ENCODE results near the gene AFTPH. TPM values are rescaled to one million over a fixed set of nuclear protein-coding genes. Genes with fewer than 3 reads are reported as not detected.

AFTPH gene
- total and polyA plus RNA-seq, 9 donors = 15.7 to 22.5 (median 17.6) TPM

DNA sequence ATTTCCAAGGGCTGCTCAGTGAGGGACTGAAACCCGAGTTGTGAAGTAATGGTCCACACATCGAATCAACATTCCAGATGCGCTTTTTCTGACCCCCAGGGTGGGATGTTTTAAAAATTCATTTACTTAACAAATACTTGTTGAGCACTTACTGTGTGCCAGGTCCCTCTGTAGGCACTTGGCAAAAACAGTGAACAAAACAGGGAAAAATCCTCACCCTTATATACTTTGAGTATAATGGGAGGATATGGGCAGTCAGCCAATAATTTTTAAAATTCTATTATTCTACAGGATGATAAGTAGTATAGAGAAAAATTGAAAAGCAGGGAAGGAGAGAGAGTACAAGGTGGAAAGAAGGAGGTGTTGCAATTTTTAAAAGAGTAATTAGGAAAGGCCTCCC, 31.3 kb upstream of the AFTPH start:
- Histone ChIP-seq H3K36me3 (ENCODE audit: control insufficient read depth, insufficient read depth, low read length) (no peaks in the 10 kb centered on the region), H3K9me3 (replicated peaks; ENCODE audit: control insufficient read depth, low read depth, low read length) (no peaks in the 10 kb centered on the region), H3K4me3 (ENCODE audit: low read length) (no peak overlapping the region), H3K4me1 (ENCODE audit: control insufficient read depth, insufficient read depth, low read length) (peaks cover 6% of the 10 kb centered on the region), H3K27me3 (ENCODE audit: control insufficient read depth, insufficient read depth, low read length) (no peaks in the 10 kb centered on the region), H3K27ac (ENCODE audit: low read length) (no peak overlapping the region)
- DNase-seq = no peak
- WGBS (ENCODE audit: insufficient coverage) = no CpG with 5 or more reads among the region's 3 CpGs

GRCh38 chr2:64493788-64494187, 30.3 kb upstream of the AFTPH start:
- H3K4me1 ChIP-seq (ENCODE audit: control insufficient read depth, insufficient read depth, low read length) = peaks cover 2% of the 10 kb centered on the region
- WGBS (ENCODE audit: insufficient coverage) = no CpG with 5 or more reads among the region's 4 CpGs
- no peak for DNase-seq
- H3K9me3 ChIP-seq (replicated peaks; ENCODE audit: control insufficient read depth, low read depth, low read length) = no peaks in the 10 kb centered on the region
- no peak overlapping the region for H3K27ac ChIP-seq (ENCODE audit: low read length)
- H3K36me3 ChIP-seq (ENCODE audit: control insufficient read depth, insufficient read depth, low read length) = no peaks in the 10 kb centered on the region
- H3K27me3 ChIP-seq (ENCODE audit: control insufficient read depth, insufficient read depth, low read length) = no peaks in the 10 kb centered on the region
- no peak overlapping the region for H3K4me3 ChIP-seq (ENCODE audit: low read length)

DNA sequence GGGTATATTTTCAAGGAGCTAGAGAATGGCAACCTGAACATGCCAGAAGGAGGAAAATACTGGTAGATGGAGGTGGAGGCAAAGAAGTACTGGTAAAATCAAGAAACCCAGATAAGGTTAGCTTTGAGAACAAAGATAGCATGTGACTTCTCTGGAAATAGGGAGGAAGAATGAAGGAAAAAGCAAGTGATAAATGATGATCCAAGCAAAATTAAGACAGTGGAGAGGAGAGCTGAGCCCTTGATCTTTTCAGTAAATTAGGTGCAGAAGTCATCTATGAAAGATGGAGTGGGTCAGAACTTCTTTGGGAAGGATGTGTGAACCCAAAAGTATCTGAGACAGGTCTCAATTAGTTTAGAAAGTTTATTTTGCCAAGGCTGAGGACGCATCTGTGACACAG, 25.7 kb upstream of the AFTPH start:
- Histone ChIP-seq H3K9me3 (replicated peaks; ENCODE audit: control insufficient read depth, low read depth, low read length) (no peaks in the 10 kb centered on the region), H3K27me3 (ENCODE audit: control insufficient read depth, insufficient read depth, low read length) (no peaks in the 10 kb centered on the region), H3K27ac (ENCODE audit: low read length) (no peak overlapping the region), H3K4me1 (ENCODE audit: control insufficient read depth, insufficient read depth, low read length) (no peaks in the 10 kb centered on the region), H3K4me3 (ENCODE audit: low read length) (no peak overlapping the region), H3K36me3 (ENCODE audit: control insufficient read depth, insufficient read depth, low read length) (no peaks in the 10 kb centered on the region)
- DNase-seq = no peak
- WGBS (ENCODE audit: insufficient coverage) = no CpG with 5 or more reads among the region's 1 CpG

GRCh38 chr2:64500549-64500948, 23.6 kb upstream of the AFTPH start:
- DNase-seq = no peak
- Histone ChIP-seq H3K36me3 (ENCODE audit: control insufficient read depth, insufficient read depth, low read length) (no peaks in the 10 kb centered on the region), H3K4me3 (ENCODE audit: low read length) (no peak overlapping the region), H3K27ac (ENCODE audit: low read length) (no peak overlapping the region), H3K27me3 (ENCODE audit: control insufficient read depth, insufficient read depth, low read length) (no peaks in the 10 kb centered on the region), H3K9me3 (replicated peaks; ENCODE audit: control insufficient read depth, low read depth, low read length) (no peaks in the 10 kb centered on the region), H3K4me1 (ENCODE audit: control insufficient read depth, insufficient read depth, low read length) (no peaks in the 10 kb centered on the region)
- whole genome bisulfite sequencing (ENCODE audit: insufficient coverage) = 81% methylated on average over 5 of the region's 5 CpGs

GRCh38 chr2:64501946-64502345, 22.2 kb upstream of the AFTPH start:
- DNase-seq = no peak
- Histone ChIP-seq H3K27ac (ENCODE audit: low read length) (no peak overlapping the region), H3K27me3 (ENCODE audit: control insufficient read depth, insufficient read depth, low read length) (no peaks in the 10 kb centered on the region), H3K36me3 (ENCODE audit: control insufficient read depth, insufficient read depth, low read length) (no peaks in the 10 kb centered on the region), H3K4me3 (ENCODE audit: low read length) (no peak overlapping the region), H3K4me1 (ENCODE audit: control insufficient read depth, insufficient read depth, low read length) (no peaks in the 10 kb centered on the region), H3K9me3 (replicated peaks; ENCODE audit: control insufficient read depth, low read depth, low read length) (no peaks in the 10 kb centered on the region)
- WGBS (ENCODE audit: insufficient coverage) = 78% methylated on average over 1 of the region's 1 CpG

DNA sequence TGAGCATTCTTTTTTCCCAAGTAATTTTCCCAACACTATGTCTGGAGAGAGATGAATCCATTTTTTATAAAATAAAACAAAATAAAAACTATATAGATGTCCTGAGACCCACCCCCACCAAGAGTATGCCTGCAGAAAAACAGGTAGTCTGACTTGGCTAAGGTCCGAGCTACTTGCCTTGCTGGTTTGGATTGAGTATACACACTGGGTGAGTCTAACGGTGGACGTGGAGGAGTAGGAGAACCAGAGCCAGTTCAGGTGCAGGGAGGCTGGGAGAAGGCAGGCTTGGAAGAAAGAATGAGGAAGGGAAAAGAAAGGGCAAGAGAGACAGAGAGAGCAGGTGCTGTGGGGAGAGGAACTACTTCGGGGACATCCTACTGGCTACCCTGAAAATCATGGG, 21.3 kb upstream of the AFTPH start:
- H3K4me3 ChIP-seq (ENCODE audit: low read length) = no peak overlapping the region
- H3K9me3 ChIP-seq (replicated peaks; ENCODE audit: control insufficient read depth, low read depth, low read length) = no peaks in the 10 kb centered on the region
- H3K4me1 ChIP-seq (ENCODE audit: control insufficient read depth, insufficient read depth, low read length) = no peaks in the 10 kb centered on the region
- DNase-seq = no peak
- WGBS (ENCODE audit: insufficient coverage) = 84% methylated on average over 4 of the region's 4 CpGs
- H3K27ac ChIP-seq (ENCODE audit: low read length) = no peak overlapping the region
- H3K36me3 ChIP-seq (ENCODE audit: control insufficient read depth, insufficient read depth, low read length) = no peaks in the 10 kb centered on the region
- H3K27me3 ChIP-seq (ENCODE audit: control insufficient read depth, insufficient read depth, low read length) = no peaks in the 10 kb centered on the region

DNA sequence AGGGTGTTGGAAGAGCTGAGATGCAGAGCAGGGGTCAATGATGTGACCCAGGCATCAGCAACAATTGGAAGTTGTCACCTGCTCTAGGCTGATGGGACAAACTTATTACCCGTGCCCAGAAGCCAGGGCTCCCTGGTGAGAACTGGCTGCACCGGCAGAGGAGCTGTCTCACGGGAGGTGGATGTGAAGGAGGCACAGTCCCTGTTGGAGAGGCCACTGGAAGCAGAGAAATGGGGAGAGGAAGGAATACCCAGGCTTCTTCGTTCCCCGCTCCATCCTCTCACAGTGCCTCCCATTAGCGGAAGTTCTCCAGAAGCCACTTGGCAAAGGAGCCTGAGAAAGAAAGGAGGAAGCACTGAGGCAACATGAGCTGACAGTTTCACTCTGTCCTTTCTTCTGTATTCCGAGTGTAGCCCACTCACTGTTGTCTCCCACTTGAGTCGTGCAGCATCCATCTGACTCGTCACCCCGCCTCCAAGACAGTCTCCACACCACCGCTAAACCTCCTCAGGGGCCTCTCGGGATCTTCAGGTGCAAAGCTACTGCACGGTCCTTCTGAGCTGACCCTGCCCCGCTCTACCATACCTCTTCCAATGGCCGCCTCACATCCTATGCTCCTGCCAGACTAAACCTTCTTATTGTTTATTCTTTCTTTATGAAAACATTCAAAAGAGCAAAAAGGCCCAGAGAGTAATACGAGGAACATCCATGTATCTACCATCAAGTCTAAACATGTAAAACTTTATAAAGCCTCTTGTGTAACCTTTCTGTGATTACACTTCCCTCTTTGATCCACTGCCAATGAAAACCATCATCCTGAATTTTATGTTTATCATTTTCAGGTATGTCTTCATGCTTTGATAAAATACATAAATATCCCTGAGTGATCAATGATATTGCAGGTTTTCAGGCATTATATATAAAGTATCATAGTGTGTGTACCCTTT, 19.1 kb upstream of the AFTPH start:
- peak; percentile 27 for DNase-seq
- Histone ChIP-seq H3K27ac (ENCODE audit: low read length) (no peak overlapping the region), H3K4me1 (ENCODE audit: control insufficient read depth, insufficient read depth, low read length) (no peaks in the 10 kb centered on the region), H3K9me3 (replicated peaks; ENCODE audit: control insufficient read depth, low read depth, low read length) (no peaks in the 10 kb centered on the region), H3K4me3 (ENCODE audit: low read length) (no peak overlapping the region), H3K27me3 (ENCODE audit: control insufficient read depth, insufficient read depth, low read length) (no peaks in the 10 kb centered on the region), H3K36me3 (ENCODE audit: control insufficient read depth, insufficient read depth, low read length) (no peaks in the 10 kb centered on the region)
- WGBS (ENCODE audit: insufficient coverage) = 73% methylated on average over 7 of the region's 16 CpGs

GRCh38 chr2:64506686-64507085, 17.4 kb upstream of the AFTPH start:
- Histone ChIP-seq H3K4me1 (ENCODE audit: control insufficient read depth, insufficient read depth, low read length) (no peaks in the 10 kb centered on the region), H3K27me3 (ENCODE audit: control insufficient read depth, insufficient read depth, low read length) (no peaks in the 10 kb centered on the region), H3K4me3 (ENCODE audit: low read length) (no peak overlapping the region), H3K9me3 (replicated peaks; ENCODE audit: control insufficient read depth, low read depth, low read length) (no peaks in the 10 kb centered on the region), H3K36me3 (ENCODE audit: control insufficient read depth, insufficient read depth, low read length) (no peaks in the 10 kb centered on the region), H3K27ac (ENCODE audit: low read length) (no peak overlapping the region)
- no CpG with 5 or more reads among the region's 2 CpGs for WGBS (ENCODE audit: insufficient coverage)
- peak; percentile 63 for DNase-seq

- DNase-seq = no peak
- peaks cover 4% of the 10 kb centered on the region for H3K27me3 ChIP-seq (ENCODE audit: control insufficient read depth, insufficient read depth, low read length)
- H3K9me3 ChIP-seq (replicated peaks; ENCODE audit: control insufficient read depth, low read depth, low read length) = no peaks in the 10 kb centered on the region
- WGBS (ENCODE audit: insufficient coverage) = no CpG with 5 or more reads among the region's 1 CpG
- H3K4me3 ChIP-seq (ENCODE audit: low read length) = no peak overlapping the region
- no peak overlapping the region for H3K27ac ChIP-seq (ENCODE audit: low read length)
- no peaks in the 10 kb centered on the region for H3K4me1 ChIP-seq (ENCODE audit: control insufficient read depth, insufficient read depth, low read length)
- H3K36me3 ChIP-seq (ENCODE audit: control insufficient read depth, insufficient read depth, low read length) = no peaks in the 10 kb centered on the region
These were observed 10.1 kb upstream of the AFTPH start for GRCh38 chr2:64514008-64514407.

GRCh38 chr2:64515086-64515485, 9.0 kb upstream of the AFTPH start:
- no peaks in the 10 kb centered on the region for H3K36me3 ChIP-seq (ENCODE audit: control insufficient read depth, insufficient read depth, low read length)
- WGBS (ENCODE audit: insufficient coverage) = no CpG with 5 or more reads among the region's 3 CpGs

More at GRCh38 chr2:64515086-64515485, 9.0 kb upstream of the AFTPH start:
- Histone ChIP-seq H3K9me3 (replicated peaks; ENCODE audit: control insufficient read depth, low read depth, low read length) (no peaks in the 10 kb centered on the region), H3K4me3 (ENCODE audit: low read length) (no peak overlapping the region), H3K4me1 (ENCODE audit: control insufficient read depth, insufficient read depth, low read length) (no peaks in the 10 kb centered on the region), H3K27ac (ENCODE audit: low read length) (no peak overlapping the region), H3K27me3 (ENCODE audit: control insufficient read depth, insufficient read depth, low read length) (peaks cover 4% of the 10 kb centered on the region)
- no peak for DNase-seq

Measured in muscle of leg (tissue), 11 donors.